Measurements from ENCODE around the gene UTF1. TPM values are rescaled to one million over a fixed set of nuclear protein-coding genes. Genes with fewer than 3 reads are reported as not detected.

Gene UTF1
- total RNA-seq, 1 experiment from 2014 or later: not detected

GRCh38 chr10:133278577-133279265 lies 48.7 kb downstream of the UTF1 start:
- DNase-seq (ENCODE audit: low read depth): peak; percentile 77

DNA sequence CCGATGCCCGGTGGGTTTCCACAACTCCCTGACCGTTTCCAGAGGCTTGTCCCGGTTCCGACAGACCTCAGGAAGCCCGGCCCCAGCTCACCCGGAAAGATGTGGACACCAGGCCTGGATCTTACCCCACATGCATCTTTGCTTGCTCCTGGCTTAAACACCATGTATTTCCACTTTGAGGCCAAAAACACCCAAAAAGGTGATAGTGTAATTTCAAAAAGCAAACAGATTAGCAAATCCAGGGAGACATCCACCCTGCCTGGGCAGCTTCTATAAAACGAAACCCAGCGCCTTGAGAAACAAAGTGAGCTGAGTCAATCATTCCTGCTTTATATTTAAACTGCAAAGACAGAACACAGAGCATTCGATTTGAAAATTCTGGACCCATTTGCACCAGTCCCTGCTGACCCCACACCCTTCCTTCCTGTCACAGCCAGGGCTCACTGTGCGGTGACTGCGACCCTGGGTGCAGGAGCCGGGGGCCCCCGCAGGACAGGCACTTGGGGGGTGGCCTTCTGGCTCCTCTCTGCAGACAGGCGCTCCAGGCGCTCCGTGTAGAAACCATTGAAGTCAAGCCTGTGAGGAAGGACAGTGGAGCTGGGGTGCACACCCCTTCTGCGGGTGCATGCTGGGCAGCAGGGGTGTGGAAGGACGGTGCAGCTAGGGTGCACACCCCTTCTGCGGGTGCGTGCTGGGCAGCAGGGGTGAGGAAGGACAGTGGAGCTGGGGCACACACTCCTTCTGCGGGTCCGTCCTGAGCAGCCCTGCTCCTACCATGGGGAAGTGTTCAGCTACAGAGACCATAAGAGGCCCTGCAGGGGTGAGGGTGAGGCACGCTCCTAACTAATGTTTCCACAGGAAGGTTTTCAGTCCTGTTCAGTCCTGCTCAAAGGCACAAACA lies 49.6 kb downstream of the UTF1 start:
- no peak for DNase-seq (ENCODE audit: low read depth)

DNA sequence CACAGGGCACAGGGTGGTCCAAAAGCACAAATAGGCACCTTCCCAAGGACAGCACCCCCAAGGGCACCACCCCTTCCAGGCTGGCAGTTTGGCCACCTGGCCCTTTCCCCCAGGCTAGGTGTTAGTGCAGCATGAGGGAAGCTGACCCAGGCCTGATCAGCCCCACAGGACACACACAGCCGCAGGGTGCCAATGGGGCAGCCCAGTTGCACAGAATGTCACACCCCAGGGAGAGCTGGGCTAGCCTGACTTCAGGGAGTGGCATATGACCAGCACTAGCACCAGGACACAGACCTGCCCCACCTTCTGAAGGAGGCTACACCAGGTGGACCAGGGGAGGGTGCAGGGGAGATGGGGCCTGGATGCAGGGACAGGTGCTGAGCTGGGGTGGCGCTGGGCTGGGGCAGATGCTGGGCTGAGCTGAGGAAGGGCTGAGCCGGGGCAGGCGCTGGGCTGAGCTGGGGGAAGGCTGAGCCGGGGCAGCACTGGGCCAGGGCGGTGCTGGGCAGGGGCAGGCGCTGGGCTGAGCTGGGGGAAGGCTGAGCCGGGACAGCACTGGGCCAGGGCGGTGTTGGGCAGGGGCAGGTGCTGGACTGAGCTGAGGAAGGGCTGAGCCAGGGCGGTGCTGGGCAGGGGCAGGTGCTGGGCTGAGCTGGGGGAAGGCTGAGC lies 50.5 kb downstream of the UTF1 start:
- DNase-seq (ENCODE audit: low read depth): no peak

DNA sequence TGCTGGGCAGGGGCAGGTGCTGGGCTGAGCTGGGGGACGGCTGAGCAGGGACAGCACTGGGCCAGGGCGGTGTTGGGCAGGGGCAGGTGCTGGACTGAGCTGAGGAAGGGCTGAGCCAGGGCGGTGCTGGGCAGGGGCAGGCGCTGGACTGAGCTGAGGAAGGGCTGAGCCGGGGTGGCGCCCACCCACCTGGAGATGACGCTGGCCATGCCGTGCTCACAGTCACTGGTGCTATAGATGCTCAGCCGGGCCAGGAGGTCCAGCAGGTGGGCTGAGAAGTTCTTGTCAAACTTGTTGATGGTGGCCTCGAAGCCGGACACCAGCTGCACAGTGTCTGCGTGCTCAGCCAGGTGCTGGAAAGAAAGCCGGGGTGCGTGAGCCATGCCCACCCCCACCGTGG lies 51.1 kb downstream of the UTF1 start:
- no peak for DNase-seq (ENCODE audit: low read depth)

Other genes starting within 250 kb of the UTF1 start
- not detected in 2 replicates for gene ADGRA1, start 142.3 kb upstream of the UTF1 start, total RNA-seq (2014; rRNA removed; shearing (Covaris generic))
- not detected in 2 replicates for gene KNDC1, start 70.0 kb upstream of the UTF1 start, total RNA-seq (2014; rRNA removed; shearing (Covaris generic))
- not detected in 2 replicates for gene VENTX, start 7.6 kb downstream of the UTF1 start, total RNA-seq (2014; rRNA removed; shearing (Covaris generic))
- 2.9 and 6.2 TPM in 2 replicates for gene ADAM8, start 46.7 kb downstream of the UTF1 start, total RNA-seq (2014; rRNA removed; shearing (Covaris generic))
- 19.8 and 21.6 TPM in 2 replicates for gene TUBGCP2, start 78.7 kb downstream of the UTF1 start, total RNA-seq (2014; rRNA removed; shearing (Covaris generic))
- gene ZNF511, start 78.7 kb downstream of the UTF1 start, total RNA-seq (2014; rRNA removed; shearing (Covaris generic)): 29.8 and 40.9 TPM in 2 replicates
- not detected in 2 replicates for gene CALY, start 106.7 kb downstream of the UTF1 start, total RNA-seq (2014; rRNA removed; shearing (Covaris generic))
- not detected in 2 replicates for gene PRAP1, start 117.2 kb downstream of the UTF1 start, total RNA-seq (2014; rRNA removed; shearing (Covaris generic))
- gene FUOM, start 127.8 kb downstream of the UTF1 start, total RNA-seq (2014; rRNA removed; shearing (Covaris generic)): 0.80 and 2.9 TPM in 2 replicates
- 79.0 and 94.8 TPM in 2 replicates for gene ECHS1, start 143.1 kb downstream of the UTF1 start, total RNA-seq (2014; rRNA removed; shearing (Covaris generic))
- 0.48 and 2.1 TPM in 2 replicates for gene PAOX, start 149.0 kb downstream of the UTF1 start, total RNA-seq (2014; rRNA removed; shearing (Covaris generic))
- 35.8 and 51.0 TPM in 2 replicates for gene MTG1, start 163.9 kb downstream of the UTF1 start, total RNA-seq (2014; rRNA removed; shearing (Covaris generic))
- gene SPRN, start 194.4 kb downstream of the UTF1 start, total RNA-seq (2014; rRNA removed; shearing (Covaris generic)): not detected in 2 replicates
- 0.06 and 0.40 TPM in 2 replicates for gene SCART1, start 223.7 kb downstream of the UTF1 start, total RNA-seq (2014; rRNA removed; shearing (Covaris generic))